Measurements from ENCODE around the gene CPM.

GRCh38 chr12:68967046-68967445 is 34.1 kb upstream of the CPM start:
- TF ChIP-seq POLR2A (IDR thresholded peaks at IDR 0.05) (no peak), POLR2AphosphoS5 (IDR thresholded peaks at IDR 0.05) (no peak), CTCF (IDR thresholded peaks at IDR 0.05) (no peak), EP300 (IDR thresholded peaks at IDR 0.05) (no peak)
